Colonic mucosa (tissue), 4 donors: ENCODE data around the gene LEMD3. TPM values are rescaled to one million over a fixed set of nuclear protein-coding genes. Genes with fewer than 3 reads are reported as not detected.
A peak's percentile ranks its signal among the peaks of the same experiment; 100 is the strongest.

Experiments
- DNase-seq: peaks from one replicate; pipeline ENCODE4 v3.0.0-alpha.2; 2020
- H3K27ac ChIP-seq: fragments of 200-600 bp; one replicate; pipeline ENCODE4 v1.8.0; 2021
- H3K27me3 ChIP-seq: fragments of 200-600 bp; one replicate; pipeline ENCODE4 v1.8.0; 2021
- H3K36me3 ChIP-seq: fragments of 200-600 bp; one replicate; pipeline ENCODE4 v1.8.0; 2021
- H3K4me1 ChIP-seq: fragments of 200-600 bp; one replicate; pipeline ENCODE4 v1.8.0; 2021; ENCODE audit warnings: mild to moderate bottlenecking
- H3K4me3 ChIP-seq: fragments of 200-600 bp; one replicate; pipeline ENCODE4 v1.8.0; 2021
- H3K9ac ChIP-seq, 2 donors: one replicate each; pipeline ENCODE4 v1.7.0; 2013; ENCODE audit warnings: control low read depth in 2 of 2, low read depth in 2 of 2, low read length in 2 of 2
- H3K9me3 ChIP-seq: fragments of 200-600 bp; one replicate; pipeline ENCODE4 v1.8.0; 2021
- CTCF ChIP-seq: fragments of 200-600 bp; IDR thresholded peaks from one replicate; pipeline ENCODE4 v1.8.0; 2022; ENCODE audit warnings: antibody characterized with exemption, mild to moderate bottlenecking
- intact Hi-C: fragments of 100-400 bp; cut with DNase I; formaldehyde crosslinking; loops from one replicate; pipeline ENCODE4 v1.14.1; 2022
- total RNA-seq, 2 donors: library from RNA; stranded (reverse); fragmentation: NEBNext Ultra II Directional in 1 of 2; extraction: Animal tissue kit (Norgen Biotek cat#: 25700) in 1 of 2; gene quantifications; one replicate each; pipeline ENCODE4 v1.2.1, GENCODE V29; 2021
- donor health status: healthy.
- donor health status: DM: no; HTN: no; CAD: no.
- donor health status: DM: no; HTN: no; CAD: no.

Gene LEMD3
- total RNA-seq, 2 donors from 2014 or later = 28.9 to 35.6 TPM

GRCh38 chr12:65274602-65275272 is 105.4 kb downstream of the LEMD3 start:
- H3K36me3 ChIP-seq = no peaks in the 10 kb centered on the region
- intact Hi-C loops = no loop called here
- H3K4me3 ChIP-seq = no peak overlapping the region
- no peak overlapping the region for H3K27ac ChIP-seq
- no peaks in the 10 kb centered on the region for H3K9me3 ChIP-seq
- H3K27me3 ChIP-seq = peaks cover 11% of the 10 kb centered on the region
- no peaks in the 10 kb centered on the region for H3K4me1 ChIP-seq
- H3K9ac ChIP-seq = no peak overlapping the region
- no peak for TF ChIP-seq CTCF
- no peak for DNase-seq

GRCh38 chr12:65275627-65276026 is 106.2 kb downstream of the LEMD3 start:
- DNase-seq = no peak
- Histone ChIP-seq H3K9ac (no peak overlapping the region), H3K9me3 (no peaks in the 10 kb centered on the region), H3K27ac (no peak overlapping the region), H3K4me1 (no peaks in the 10 kb centered on the region), H3K27me3 (peaks cover 11% of the 10 kb centered on the region), H3K36me3 (no peaks in the 10 kb centered on the region), H3K4me3 (no peak overlapping the region)
- no peak for TF ChIP-seq CTCF
- intact Hi-C loops = no loop called here

GRCh38 chr12:65276916-65277530 is 107.6 kb downstream of the LEMD3 start:
- Histone ChIP-seq H3K27me3 (peaks cover 11% of the 10 kb centered on the region), H3K36me3 (no peaks in the 10 kb centered on the region), H3K4me1 (no peaks in the 10 kb centered on the region), H3K9ac (no peak overlapping the region), H3K4me3 (no peak overlapping the region), H3K9me3 (no peaks in the 10 kb centered on the region), H3K27ac (no peak overlapping the region)
- no peak for TF ChIP-seq CTCF
- intact Hi-C loops = no loop called here
- DNase-seq = no peak

- peak overlapping the region in 1 of 2 donors; percentile 91 for H3K9ac ChIP-seq
These were observed 108.7 kb downstream of the LEMD3 start for GRCh38 chr12:65277994-65278575.

More at GRCh38 chr12:65277994-65278575, 108.7 kb downstream of the LEMD3 start:
- Histone ChIP-seq H3K36me3 (no peaks in the 10 kb centered on the region), H3K27me3 (peaks cover 11% of the 10 kb centered on the region), H3K27ac (peak overlapping the region; percentile 42), H3K4me3 (peak overlapping the region; percentile 43), H3K9me3 (no peaks in the 10 kb centered on the region), H3K4me1 (no peaks in the 10 kb centered on the region)
- intact Hi-C loops = no loop called here
- DNase-seq = peak; percentile 16
- no peak for TF ChIP-seq CTCF
